GM12801 (cell line): ENCODE measurements around the gene SFXN3.

Source experiments
- TF ChIP-seq, protein P1 (sequence below): IDR thresholded peaks from one replicate; pipeline ENCODE4 v1.5.1; 2011; ENCODE audit warnings: control low read depth; ENCODE audit not compliant: insufficient read length; ENCODE audit errors: extremely low read depth

SFXN3 gene, protein sequence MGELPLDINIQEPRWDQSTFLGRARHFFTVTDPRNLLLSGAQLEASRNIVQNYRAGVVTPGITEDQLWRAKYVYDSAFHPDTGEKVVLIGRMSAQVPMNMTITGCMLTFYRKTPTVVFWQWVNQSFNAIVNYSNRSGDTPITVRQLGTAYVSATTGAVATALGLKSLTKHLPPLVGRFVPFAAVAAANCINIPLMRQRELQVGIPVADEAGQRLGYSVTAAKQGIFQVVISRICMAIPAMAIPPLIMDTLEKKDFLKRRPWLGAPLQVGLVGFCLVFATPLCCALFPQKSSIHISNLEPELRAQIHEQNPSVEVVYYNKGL

DNA sequence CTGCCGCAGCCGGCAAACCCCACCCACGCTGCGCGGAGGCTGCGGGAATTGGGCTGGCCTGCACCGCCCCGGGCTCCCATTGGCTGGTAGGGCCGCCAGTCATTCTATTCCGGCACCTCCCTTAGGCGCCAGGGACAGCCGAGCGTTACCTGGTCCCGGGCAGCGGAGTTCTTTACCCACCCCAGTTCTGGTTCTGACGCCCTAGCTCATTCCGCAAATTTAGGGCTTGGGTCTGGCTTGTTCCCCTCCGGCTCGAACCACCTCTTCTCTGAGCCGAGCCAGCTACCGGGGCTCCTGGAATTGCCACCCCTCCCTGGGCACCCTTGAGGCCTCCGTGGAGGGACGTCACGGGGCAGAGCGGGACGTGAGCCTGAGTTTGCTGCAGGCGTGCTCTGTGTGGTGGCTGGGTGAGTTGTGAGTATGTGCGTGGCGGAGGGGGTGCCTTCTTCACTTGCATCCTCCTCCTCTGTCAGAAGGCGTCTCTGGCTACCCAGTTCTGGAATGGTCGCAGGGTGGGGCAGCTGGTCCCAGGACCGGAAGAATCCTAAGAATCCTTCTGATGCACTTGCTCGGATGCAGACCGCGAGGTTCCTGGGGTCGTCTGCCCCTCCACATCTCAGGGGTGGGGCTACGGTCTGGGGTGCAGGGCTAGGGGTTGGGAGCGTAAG, at the start of gene SFXN3, which contains the start of gene PDZD7:
Gene SFXN3, plus strand, starts transcription at position 107 of the 668 bp plus-strand sequence. CDS start 3,461 bp downstream, outside the sequence.
Gene PDZD7, minus strand, starts transcription at position 2 of the 668 bp plus-strand sequence. CDS start 910 bp downstream, outside the sequence.
- TF ChIP-seq, protein P1, sequence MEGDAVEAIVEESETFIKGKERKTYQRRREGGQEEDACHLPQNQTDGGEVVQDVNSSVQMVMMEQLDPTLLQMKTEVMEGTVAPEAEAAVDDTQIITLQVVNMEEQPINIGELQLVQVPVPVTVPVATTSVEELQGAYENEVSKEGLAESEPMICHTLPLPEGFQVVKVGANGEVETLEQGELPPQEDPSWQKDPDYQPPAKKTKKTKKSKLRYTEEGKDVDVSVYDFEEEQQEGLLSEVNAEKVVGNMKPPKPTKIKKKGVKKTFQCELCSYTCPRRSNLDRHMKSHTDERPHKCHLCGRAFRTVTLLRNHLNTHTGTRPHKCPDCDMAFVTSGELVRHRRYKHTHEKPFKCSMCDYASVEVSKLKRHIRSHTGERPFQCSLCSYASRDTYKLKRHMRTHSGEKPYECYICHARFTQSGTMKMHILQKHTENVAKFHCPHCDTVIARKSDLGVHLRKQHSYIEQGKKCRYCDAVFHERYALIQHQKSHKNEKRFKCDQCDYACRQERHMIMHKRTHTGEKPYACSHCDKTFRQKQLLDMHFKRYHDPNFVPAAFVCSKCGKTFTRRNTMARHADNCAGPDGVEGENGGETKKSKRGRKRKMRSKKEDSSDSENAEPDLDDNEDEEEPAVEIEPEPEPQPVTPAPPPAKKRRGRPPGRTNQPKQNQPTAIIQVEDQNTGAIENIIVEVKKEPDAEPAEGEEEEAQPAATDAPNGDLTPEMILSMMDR: no peak

DNA sequence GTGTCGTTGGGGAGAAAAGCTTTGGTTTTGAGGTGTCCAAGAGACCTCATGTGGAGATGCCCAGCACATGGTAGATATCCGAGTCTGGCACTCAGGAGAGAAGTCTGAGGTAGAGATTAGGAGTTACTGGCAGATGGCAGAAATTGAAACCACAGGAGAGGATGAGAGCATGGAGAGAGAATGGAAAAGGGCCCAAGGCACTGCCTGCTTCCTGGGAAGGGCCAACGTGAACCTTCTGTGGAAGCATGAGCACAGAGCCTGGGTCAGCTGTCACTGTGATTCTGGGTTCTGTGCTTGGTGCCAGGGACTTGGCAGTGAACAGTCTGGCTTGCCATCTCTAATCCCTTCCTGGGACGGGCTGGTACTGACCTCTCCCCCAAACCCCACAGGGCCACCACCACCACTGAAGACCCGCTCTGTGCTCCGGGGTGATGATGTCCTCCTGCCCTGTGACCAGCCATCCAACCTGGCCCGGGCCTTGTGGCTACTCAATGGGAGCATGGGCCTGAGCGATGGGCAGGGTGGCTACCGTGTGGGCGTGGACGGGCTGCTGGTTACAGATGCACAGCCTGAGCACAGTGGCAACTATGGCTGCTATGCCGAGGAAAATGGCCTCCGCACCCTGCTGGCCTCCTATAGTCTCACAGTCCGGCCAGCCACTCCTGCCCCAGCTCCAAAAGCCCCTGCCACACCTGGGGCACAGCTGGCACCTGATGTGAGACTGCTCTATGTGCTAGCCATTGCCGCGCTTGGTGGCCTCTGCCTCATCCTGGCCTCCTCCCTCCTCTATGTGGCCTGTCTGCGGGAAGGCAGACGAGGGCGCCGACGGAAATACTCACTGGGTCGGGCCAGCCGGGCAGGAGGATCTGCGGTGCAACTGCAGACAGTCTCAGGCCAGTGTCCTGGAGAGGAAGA, 47.9 kb upstream of the SFXN3 start:
- TF ChIP-seq, protein P1: no peak

DNA sequence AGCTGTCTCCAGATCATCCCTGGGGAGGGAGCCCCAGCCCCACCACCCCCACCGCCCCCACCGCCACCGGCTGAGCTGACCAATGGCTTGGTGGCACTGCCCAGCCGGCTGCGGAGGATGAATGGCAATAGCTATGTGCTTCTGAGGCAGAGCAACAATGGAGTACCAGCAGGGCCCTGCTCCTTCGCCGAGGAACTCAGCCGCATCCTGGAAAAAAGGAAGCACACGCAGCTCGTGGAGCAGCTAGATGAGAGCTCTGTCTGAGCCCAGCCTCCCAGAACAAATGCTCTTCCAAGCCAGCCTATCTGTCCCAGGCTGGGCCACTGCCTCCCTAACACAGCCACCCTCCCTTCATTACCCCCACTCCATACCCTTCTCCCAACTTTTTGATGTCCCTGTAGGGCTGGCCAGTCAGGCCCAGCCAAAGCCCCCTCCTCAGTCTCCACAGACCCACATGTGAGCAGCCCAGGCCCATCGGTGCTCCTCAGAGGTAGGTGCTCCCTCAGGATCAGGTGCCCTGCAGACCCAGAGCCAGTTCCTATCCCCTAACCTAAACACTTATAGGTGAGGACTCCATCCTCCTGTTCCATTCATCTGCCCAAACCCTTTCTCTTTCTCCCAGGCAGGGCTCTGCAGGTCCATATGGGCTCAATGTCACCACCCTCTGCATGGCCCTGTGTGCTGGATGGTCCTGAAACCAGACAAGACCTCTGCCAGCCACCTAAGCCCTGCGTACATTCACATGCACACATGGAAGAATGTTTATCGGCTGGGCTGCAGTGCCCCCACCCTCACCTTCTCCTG, 47.0 kb upstream of the SFXN3 start:
- TF ChIP-seq, protein P1: no peak

DNA sequence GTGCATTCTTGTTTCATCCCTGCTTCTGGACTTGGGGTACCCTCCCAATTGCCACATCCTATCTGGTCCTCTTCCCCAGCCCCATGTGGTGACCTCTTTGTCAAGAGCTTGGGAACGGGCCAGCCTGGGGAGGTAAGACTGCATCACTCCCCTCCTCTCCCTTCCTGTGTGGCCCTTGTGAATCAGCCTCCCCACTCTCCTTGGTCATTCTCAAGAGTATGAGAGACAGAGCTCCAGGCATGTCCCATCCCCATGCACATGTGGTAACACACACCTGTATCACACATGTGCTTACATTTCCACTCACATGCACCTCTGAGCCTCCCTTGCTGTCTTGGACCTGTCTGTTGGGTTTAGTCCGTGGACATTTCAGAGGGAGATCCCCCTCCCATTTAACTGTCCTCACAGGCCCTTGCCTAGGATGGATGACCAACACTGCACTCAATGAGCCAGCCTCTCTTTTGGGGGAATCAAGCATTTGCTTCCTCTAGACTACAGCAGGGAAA, 46.3 kb upstream of the SFXN3 start:
- TF ChIP-seq, protein P1: no peak

DNA sequence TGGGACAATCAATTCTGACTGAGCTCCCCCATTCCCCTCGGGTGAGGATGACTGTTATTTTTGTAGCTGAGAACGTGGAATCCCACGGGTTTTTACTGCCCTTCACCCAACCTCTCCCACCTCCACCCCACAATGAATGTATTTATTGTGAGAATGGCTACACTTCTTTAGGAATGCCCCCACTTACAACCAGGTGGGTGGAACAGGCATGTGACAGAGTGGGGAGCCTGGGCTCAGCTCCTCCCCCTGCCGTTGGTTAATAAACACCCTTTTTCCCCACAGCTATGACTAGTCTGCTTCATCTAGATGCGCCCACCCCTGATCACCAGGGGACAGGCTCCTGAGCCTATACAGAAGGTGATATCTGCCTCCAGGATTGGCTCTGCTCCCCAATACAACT, 45.7 kb upstream of the SFXN3 start:
- TF ChIP-seq, protein P1: no peak

DNA sequence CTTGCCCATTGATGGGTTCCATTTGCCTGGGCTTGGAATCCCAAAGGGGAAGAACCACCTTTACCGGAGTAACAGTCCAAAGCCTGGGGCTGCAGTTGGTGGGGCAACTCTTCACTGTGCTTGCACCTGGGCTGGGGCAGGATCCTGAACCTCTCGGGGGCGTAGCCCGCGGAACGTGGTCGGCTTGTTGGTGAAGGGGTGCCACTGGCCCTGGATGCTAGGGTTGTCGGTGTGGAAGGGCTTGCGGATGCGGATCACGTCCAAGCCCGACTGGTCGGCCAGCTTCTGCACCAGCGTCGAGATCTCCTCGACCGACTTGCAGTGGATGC, 44.4 kb upstream of the SFXN3 start:
- TF ChIP-seq, protein P1: no peak
